Activated CD8-positive, alpha-beta T cell treated with anti-CD3 and anti-CD28 coated beads for 36 hours (primary cell): ENCODE data around the gene ZFAND2A. TPM values are rescaled to one million over a fixed set of nuclear protein-coding genes. Genes with fewer than 3 reads are reported as not detected.

Experiments
- ATAC-seq: fragments of 200-7000 bp; cut with Tn5 transposase; one replicate; pipeline ENCODE4 v1.10.0; 2021; ENCODE audit warnings: mild to moderate bottlenecking, moderate library complexity
- CTCF ChIA-PET: fragments of 350-600 bp; sonication (Branson Sonifier 250); formaldehyde crosslinking; loops from one replicate; lab custom pipeline; 2021; ENCODE audit warnings: antibody characterized with exemption; lab: Charles Lee
- POLR2A ChIA-PET: fragments of 350-600 bp; sonication (Branson Sonifier 250); formaldehyde crosslinking; loops from one replicate; lab custom pipeline; 2021; ENCODE audit warnings: antibody characterized with exemption; lab: Charles Lee
- DNase-seq: peaks from one replicate; pipeline ENCODE4 v3.0.0-alpha.2; 2020
- H3K27ac Mint-ChIP-seq: one replicate; pipeline ENCODE4 v1.8.0; 2021; ENCODE audit warnings: mild to moderate bottlenecking, mixed read lengths
- H3K27me3 Mint-ChIP-seq: one replicate; pipeline ENCODE4 v1.8.0; 2021; ENCODE audit warnings: mixed read lengths
- H3K36me3 Mint-ChIP-seq: one replicate; pipeline ENCODE4 v1.8.0; 2021; ENCODE audit warnings: low read depth, mixed read lengths
- H3K4me1 Mint-ChIP-seq: one replicate; pipeline ENCODE4 v1.8.0; 2021; ENCODE audit warnings: low read depth, mixed read lengths
- H3K4me3 Mint-ChIP-seq: one replicate; pipeline ENCODE4 v1.8.0; 2021; ENCODE audit warnings: mild to moderate bottlenecking, moderate library complexity, mixed read lengths
- H3K9me3 Mint-ChIP-seq: one replicate; pipeline ENCODE4 v1.8.0; 2021; ENCODE audit warnings: mixed read lengths
- intact Hi-C: fragments of 100-400 bp; cut with micrococcal nuclease; formaldehyde crosslinking; loops from one replicate; pipeline ENCODE4 v1.10.0; 2022
- total RNA-seq, 2 experiments: library from RNA; stranded (reverse); gene quantifications; one replicate each; pipeline ENCODE4 v1.2.3, GENCODE V29; 2021
- TF ChIP-seq, protein P1 (sequence below): fragments of 200-600 bp; IDR thresholded peaks from one replicate; pipeline ENCODE4 v1.8.0; 2022; ENCODE audit warnings: antibody characterized with exemption, mild to moderate bottlenecking

ZFAND2A gene
- total RNA-seq, 2 experiments from 2014 or later: 22.1 to 23.5 TPM

DNA sequence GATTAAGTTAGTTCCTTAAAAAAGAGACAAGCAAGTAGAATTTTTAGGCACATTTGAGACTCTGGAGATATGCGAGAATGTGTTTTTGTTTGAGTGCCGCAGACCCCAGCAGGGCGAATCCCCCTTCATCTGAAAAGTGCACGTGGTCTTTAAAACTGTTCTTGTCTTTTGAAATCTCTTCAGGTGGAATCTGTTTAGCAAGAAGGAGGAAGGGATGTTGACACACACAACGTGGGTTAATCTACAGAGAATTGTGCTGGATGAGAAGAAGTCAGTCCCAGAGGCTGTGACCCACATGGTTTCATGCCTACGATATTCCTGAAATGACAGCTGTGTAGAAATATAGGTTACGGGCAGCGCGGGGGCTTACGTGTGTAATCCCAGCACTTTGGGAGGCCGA, 27.1 kb upstream of the ZFAND2A start:
- no peak overlapping the region for H3K27ac Mint-ChIP-seq
- no peak for ATAC-seq
- H3K4me3 Mint-ChIP-seq: no peak overlapping the region
- peaks cover 19% of the 10 kb centered on the region for H3K27me3 Mint-ChIP-seq
- ChIA-PET POLR2A (interaction anchor here (0.7 kb wide), 1 partner anchor 586 kb away, joined by 3 read pairs; no protein-coding TSS in a partner anchor), CTCF (interaction anchor here (6.3 kb wide), 1 partner anchor 11 kb away, joined by 29 read pairs; no protein-coding TSS in a partner anchor)
- TF ChIP-seq, protein P1, sequence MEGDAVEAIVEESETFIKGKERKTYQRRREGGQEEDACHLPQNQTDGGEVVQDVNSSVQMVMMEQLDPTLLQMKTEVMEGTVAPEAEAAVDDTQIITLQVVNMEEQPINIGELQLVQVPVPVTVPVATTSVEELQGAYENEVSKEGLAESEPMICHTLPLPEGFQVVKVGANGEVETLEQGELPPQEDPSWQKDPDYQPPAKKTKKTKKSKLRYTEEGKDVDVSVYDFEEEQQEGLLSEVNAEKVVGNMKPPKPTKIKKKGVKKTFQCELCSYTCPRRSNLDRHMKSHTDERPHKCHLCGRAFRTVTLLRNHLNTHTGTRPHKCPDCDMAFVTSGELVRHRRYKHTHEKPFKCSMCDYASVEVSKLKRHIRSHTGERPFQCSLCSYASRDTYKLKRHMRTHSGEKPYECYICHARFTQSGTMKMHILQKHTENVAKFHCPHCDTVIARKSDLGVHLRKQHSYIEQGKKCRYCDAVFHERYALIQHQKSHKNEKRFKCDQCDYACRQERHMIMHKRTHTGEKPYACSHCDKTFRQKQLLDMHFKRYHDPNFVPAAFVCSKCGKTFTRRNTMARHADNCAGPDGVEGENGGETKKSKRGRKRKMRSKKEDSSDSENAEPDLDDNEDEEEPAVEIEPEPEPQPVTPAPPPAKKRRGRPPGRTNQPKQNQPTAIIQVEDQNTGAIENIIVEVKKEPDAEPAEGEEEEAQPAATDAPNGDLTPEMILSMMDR: no peak
- H3K36me3 Mint-ChIP-seq: no peaks in the 10 kb centered on the region
- DNase-seq: no peak
- no peaks in the 10 kb centered on the region for H3K9me3 Mint-ChIP-seq
- peaks cover 5% of the 10 kb centered on the region for H3K4me1 Mint-ChIP-seq
- intact Hi-C loops: no loop called here

DNA sequence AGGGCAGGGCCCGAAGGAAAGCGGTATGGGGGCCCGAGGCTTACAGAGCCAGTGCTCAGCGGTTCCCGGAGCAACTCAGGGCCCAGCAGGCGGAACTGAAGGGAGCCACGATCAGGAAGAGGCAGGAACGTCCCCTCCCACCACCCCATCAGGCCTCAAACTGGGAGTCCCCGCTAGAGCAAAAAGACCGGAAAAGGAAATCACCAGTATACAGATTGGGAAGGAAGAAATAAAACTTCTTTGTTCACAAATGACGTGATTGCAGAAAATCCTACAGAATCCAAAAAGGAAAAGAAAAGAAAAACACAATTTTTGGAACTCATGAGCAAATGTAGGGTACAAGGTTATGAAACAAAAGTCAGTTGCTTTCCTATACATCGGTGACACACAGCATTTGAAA, 21.6 kb upstream of the ZFAND2A start:
- Mint-ChIP-seq H3K27me3 (peaks cover 28% of the 10 kb centered on the region), H3K4me3 (no peak overlapping the region), H3K36me3 (no peaks in the 10 kb centered on the region), H3K4me1 (peaks cover 4% of the 10 kb centered on the region), H3K9me3 (no peaks in the 10 kb centered on the region), H3K27ac (no peak overlapping the region)
- DNase-seq: no peak
- CTCF ChIA-PET: interaction anchor here (3.7 kb wide), 1 partner anchor 188 kb away, joined by 15 read pairs; no protein-coding TSS in a partner anchor
- TF ChIP-seq, protein P1: no peak
- intact Hi-C loops: no loop called here
- ATAC-seq: no peak
- POLR2A ChIA-PET: no interaction called here

DNA sequence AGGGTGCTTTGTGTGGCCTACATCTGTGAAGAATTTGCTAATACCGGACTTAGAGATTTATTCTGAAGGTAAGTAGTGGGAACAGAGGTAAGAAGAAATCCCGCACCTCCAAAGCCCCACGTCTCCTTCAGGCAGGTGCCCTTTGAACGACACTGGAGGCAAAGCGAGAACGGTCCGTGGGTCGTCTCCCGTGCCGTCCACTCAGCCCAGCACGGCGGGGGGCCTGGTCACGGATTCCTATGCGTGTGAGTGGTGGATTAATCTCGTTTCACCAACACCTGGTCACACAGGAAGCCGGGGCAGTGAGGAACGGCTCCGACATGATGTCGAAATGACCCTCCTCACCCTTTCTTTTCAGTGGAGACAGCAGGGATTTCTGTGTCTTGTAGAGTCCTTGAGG, 21.0 kb upstream of the ZFAND2A start:
- ChIA-PET POLR2A (no interaction called here), CTCF (interaction anchor here (1.0 to 3.7 kb wide), 3 partner anchors 13 to 188 kb away, joined by 5 to 15 read pairs (median 5); no protein-coding TSS in a partner anchor)
- Mint-ChIP-seq H3K27ac (no peak overlapping the region), H3K4me3 (no peak overlapping the region), H3K4me1 (peaks cover 10% of the 10 kb centered on the region), H3K27me3 (peaks cover 28% of the 10 kb centered on the region), H3K9me3 (no peaks in the 10 kb centered on the region), H3K36me3 (no peaks in the 10 kb centered on the region)
- ATAC-seq (no peak), DNase-seq (no peak)
- TF ChIP-seq, protein P1: no peak
- intact Hi-C loops: no loop called here

- peak overlapping the region; percentile 60 for H3K4me3 Mint-ChIP-seq
- intact Hi-C loops: loop anchor here (2.0 kb wide), 1 partner anchor 90 kb away; no protein-coding TSS in a partner anchor
- peaks cover 14% of the 10 kb centered on the region for H3K27me3 Mint-ChIP-seq
- peak; percentile 95 for DNase-seq
- CTCF ChIA-PET: interaction anchor here (0.7 to 8.0 kb wide), 24 partner anchors 10 to 211 kb away, joined by 3 to 87 read pairs (median 4); partner anchors contain the start of genes COX19, CYP2W1, GPR146 and ZFAND2A
- TF ChIP-seq, protein P1: peak; percentile 60
- ATAC-seq: peak; percentile 71
- H3K4me1 Mint-ChIP-seq: peaks cover 15% of the 10 kb centered on the region
- no peaks in the 10 kb centered on the region for H3K9me3 Mint-ChIP-seq
- peak overlapping the region; percentile 88 for H3K27ac Mint-ChIP-seq
- POLR2A ChIA-PET: interaction anchor here (0.6 to 2.2 kb wide), 7 partner anchors 15 to 1162 kb away, joined by 3 to 8 read pairs (median 4); partner anchors contain the start of gene COX19
- H3K36me3 Mint-ChIP-seq: no peaks in the 10 kb centered on the region
Measured at GRCh38 chr7:1176891-1177373, 16.9 kb upstream of the ZFAND2A start.
